SK-N-MC (cell line): ENCODE measurements around the gene LDLRAD3.

Experiments
- DNase-seq: peaks from one replicate; pipeline ENCODE4 v3.0.0-alpha.2; 2011; ENCODE audit warnings: low read depth, low spot score
- H3K27ac ChIP-seq: fragments of 200-600 bp; sonication (generic); 2 replicates; pipeline ENCODE4 v1.5.1; 2016; ENCODE audit warnings: mixed run types
- H3K36me3 ChIP-seq: fragments of 200-600 bp; sonication (generic); 2 replicates; pipeline ENCODE4 v1.6.1; 2017; ENCODE audit warnings: antibody characterized with exemption, low read length, mixed read lengths; ENCODE audit not compliant: insufficient read depth
- H3K4me3 ChIP-seq: fragments of 200-600 bp; sonication (generic); 2 replicates; pipeline ENCODE4 v1.5.1; 2016
- H3K9ac ChIP-seq: fragments of 200-600 bp; sonication (generic); 2 replicates; pipeline ENCODE4 v1.8.0; 2017; ENCODE audit warnings: mixed run types, mixed read lengths; ENCODE audit not compliant: insufficient read length
- H3K9me3 ChIP-seq: fragments of 200-600 bp; sonication (generic); 2 replicates; pipeline ENCODE4 v1.6.1; 2017; ENCODE audit warnings: low read depth, mild to moderate bottlenecking, antibody characterized with exemption, low read length, moderate library complexity, mixed read lengths
- EZH2 ChIP-seq: fragments of 200-600 bp; sonication (generic); IDR thresholded peaks from one replicate; pipeline ENCODE4 v1.6.1; 2017; ENCODE audit warnings: antibody characterized with exemption
- FOXP2 ChIP-seq: optimal IDR thresholded peaks from 2 replicates; pipeline ENCODE3; 2011; ENCODE audit warnings: mild to moderate bottlenecking, moderate library complexity; ENCODE audit not compliant: insufficient read depth; ENCODE audit errors: extremely low read length, control extremely low read depth
- POLR2AphosphoS5 ChIP-seq: IDR thresholded peaks from 2 replicates; pipeline ENCODE4 v1.6.1; 2012; ENCODE audit warnings: mild to moderate bottlenecking, low read depth, low read length, borderline replicate concordance

The LDLRAD3 gene

GRCh38 chr11:35934271-35934670, 9.6 kb upstream of the LDLRAD3 start:
- Histone ChIP-seq H3K27ac (no peak overlapping the region), H3K4me3 (no peak overlapping the region), H3K9ac (no peak overlapping the region), H3K9me3 (no peaks in the 10 kb centered on the region), H3K36me3 (no peaks in the 10 kb centered on the region)
- no peak for DNase-seq
- no peak for TF ChIP-seq POLR2AphosphoS5
- no peak for TF ChIP-seq FOXP2
- TF ChIP-seq EZH2: no peak

- no peaks in the 10 kb centered on the region for H3K36me3 ChIP-seq
- no peak overlapping the region for H3K27ac ChIP-seq
- H3K9ac ChIP-seq: no peak overlapping the region
- H3K9me3 ChIP-seq: no peaks in the 10 kb centered on the region
- TF ChIP-seq FOXP2 (no peak), EZH2 (no peak), POLR2AphosphoS5 (no peak)
- no peak for DNase-seq
- H3K4me3 ChIP-seq: no peak overlapping the region
Measured at GRCh38 chr11:35934981-35935380, 8.9 kb upstream of the LDLRAD3 start.

GRCh38 chr11:35935390-35935789, 8.5 kb upstream of the LDLRAD3 start:
- Histone ChIP-seq H3K9me3 (no peaks in the 10 kb centered on the region), H3K27ac (no peak overlapping the region)
- no peak for TF ChIP-seq FOXP2
- no peak for TF ChIP-seq POLR2AphosphoS5
- TF ChIP-seq EZH2: no peak

GRCh38 chr11:35937111-35937510, 6.8 kb upstream of the LDLRAD3 start:
- DNase-seq: no peak
- no peaks in the 10 kb centered on the region for H3K36me3 ChIP-seq
- TF ChIP-seq EZH2: no peak
- no peak for TF ChIP-seq POLR2AphosphoS5
- TF ChIP-seq FOXP2: no peak
- H3K9ac ChIP-seq: no peak overlapping the region
- H3K4me3 ChIP-seq: no peak overlapping the region
- H3K27ac ChIP-seq: no peak overlapping the region
- H3K9me3 ChIP-seq: no peaks in the 10 kb centered on the region

More at GRCh38 chr11:35935390-35935789, 8.5 kb upstream of the LDLRAD3 start:
- DNase-seq: no peak
- no peaks in the 10 kb centered on the region for H3K36me3 ChIP-seq
- no peak overlapping the region for H3K4me3 ChIP-seq
- no peak overlapping the region for H3K9ac ChIP-seq

GRCh38 chr11:35937700-35938099, 6.2 kb upstream of the LDLRAD3 start:
- DNase-seq: no peak
- Histone ChIP-seq H3K9ac (no peak overlapping the region), H3K9me3 (no peaks in the 10 kb centered on the region), H3K27ac (no peak overlapping the region), H3K4me3 (no peak overlapping the region), H3K36me3 (no peaks in the 10 kb centered on the region)
- TF ChIP-seq FOXP2 (no peak), EZH2 (no peak), POLR2AphosphoS5 (no peak)

GRCh38 chr11:35938231-35938630, 5.6 kb upstream of the LDLRAD3 start:
- H3K9me3 ChIP-seq: no peaks in the 10 kb centered on the region
- H3K9ac ChIP-seq: no peak overlapping the region
- no peak for DNase-seq

GRCh38 chr11:35943309-35943708, 553 bp upstream of the LDLRAD3 start:
- Histone ChIP-seq H3K9me3 (no peaks in the 10 kb centered on the region), H3K9ac (peak overlapping the region; percentile 51), H3K27ac (no peak overlapping the region), H3K36me3 (no peaks in the 10 kb centered on the region), H3K4me3 (peak overlapping the region; percentile 72)
- DNase-seq: no peak
- no peak for TF ChIP-seq POLR2AphosphoS5
- TF ChIP-seq EZH2: no peak
- no peak for TF ChIP-seq FOXP2

More at GRCh38 chr11:35938231-35938630, 5.6 kb upstream of the LDLRAD3 start:
- TF ChIP-seq FOXP2 (no peak), EZH2 (no peak), POLR2AphosphoS5 (no peak)
- no peak overlapping the region for H3K27ac ChIP-seq
- no peak overlapping the region for H3K4me3 ChIP-seq
- H3K36me3 ChIP-seq: no peaks in the 10 kb centered on the region

GRCh38 chr11:35944503-35945136, 758 bp downstream of the LDLRAD3 start:
- H3K9ac ChIP-seq: peak overlapping the region; percentile 55
- H3K36me3 ChIP-seq: no peaks in the 10 kb centered on the region
- no peak; the same call in 1 of the 2 replicates for TF ChIP-seq POLR2AphosphoS5
- no peak for TF ChIP-seq FOXP2
- H3K27ac ChIP-seq: no peak overlapping the region
- DNase-seq: no peak
- H3K4me3 ChIP-seq: peak overlapping the region; percentile 81
- H3K9me3 ChIP-seq: no peaks in the 10 kb centered on the region

GRCh38 chr11:35945137-35945518, 1.3 kb downstream of the LDLRAD3 start:
- Histone ChIP-seq H3K9me3 (no peaks in the 10 kb centered on the region), H3K4me3 (peak overlapping the region; percentile 81), H3K36me3 (no peaks in the 10 kb centered on the region), H3K27ac (no peak overlapping the region), H3K9ac (no peak overlapping the region)
- no peak for DNase-seq
- TF ChIP-seq POLR2AphosphoS5 (no peak), EZH2 (no peak), FOXP2 (no peak)

GRCh38 chr11:35946766-35947165, 2.9 kb downstream of the LDLRAD3 start:
- no peak for DNase-seq
- Histone ChIP-seq H3K9me3 (no peaks in the 10 kb centered on the region), H3K9ac (no peak overlapping the region), H3K36me3 (no peaks in the 10 kb centered on the region), H3K27ac (no peak overlapping the region), H3K4me3 (no peak overlapping the region)
- TF ChIP-seq FOXP2: no peak
- TF ChIP-seq POLR2AphosphoS5: no peak
- TF ChIP-seq EZH2: no peak
